ENCODE measurements around the gene CRACR2B. TPM values are rescaled to one million over a fixed set of nuclear protein-coding genes. Genes with fewer than 3 reads are reported as not detected.

Gene CRACR2B
- total RNA-seq, 1 experiment from 2014 or later: 132 TPM

DNA sequence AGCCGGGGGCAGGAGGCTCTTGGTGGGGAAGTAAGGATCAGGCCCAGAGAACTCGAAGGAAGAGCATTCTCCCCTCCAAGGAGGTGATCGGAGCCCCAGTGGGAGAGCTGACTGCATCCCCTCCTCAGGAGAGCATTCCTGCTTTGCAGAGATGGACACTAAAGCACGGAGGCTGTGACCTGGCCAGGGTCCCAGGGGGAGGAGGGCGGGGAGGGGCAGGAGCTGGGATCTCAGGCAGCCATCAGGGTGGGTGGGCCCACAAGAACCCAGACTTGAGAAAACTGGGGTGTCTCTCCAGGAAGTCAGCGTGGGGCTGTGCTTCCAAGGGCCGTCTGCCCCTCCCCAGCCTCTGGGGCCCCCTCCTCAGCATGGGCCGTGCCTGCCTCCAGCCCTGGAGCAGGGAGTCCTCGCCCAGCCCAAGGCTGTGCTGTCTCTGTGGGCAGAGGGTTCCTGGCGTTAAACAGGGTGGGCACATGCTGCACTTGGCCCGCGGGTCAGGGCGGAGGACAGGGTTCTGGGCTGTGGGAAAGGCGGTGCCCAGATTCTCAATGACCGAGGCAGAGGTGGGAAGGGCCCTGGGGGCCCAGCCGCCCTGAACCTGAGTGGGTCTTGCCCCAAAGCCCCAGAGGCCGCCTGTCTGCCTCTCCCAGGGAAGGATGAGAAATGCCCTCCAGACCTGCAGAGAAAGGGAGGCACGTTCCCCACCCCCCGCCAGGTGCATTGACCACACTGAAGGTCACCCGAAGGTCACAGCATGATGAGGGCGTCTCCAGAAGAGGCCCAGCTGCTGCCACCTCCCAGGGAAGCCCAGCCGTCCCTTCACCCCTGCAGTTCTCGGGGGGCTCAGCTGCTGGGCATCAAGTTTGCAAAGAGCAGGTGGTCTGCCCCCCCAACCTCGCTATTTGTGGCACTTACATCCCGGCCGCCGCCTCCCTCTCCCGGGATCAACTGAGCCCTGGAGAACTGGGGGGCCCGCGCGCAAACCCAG, 38.5 kb upstream of the CRACR2B start:
- no TSS peak for BruUV-seq (replicated peaks)
- no peaks in the 10 kb centered on the region for H3K9me3 ChIP-seq (ENCODE audit: control insufficient read depth, insufficient read depth, low read depth, low read length)
- in situ Hi-C loops (cut with HindIII; ENCODE audit: low pct_unique_long_range_greater_than_20kb, low sequenced_read_pairs) (no loop called here), intact Hi-C loops (cut with micrococcal nuclease; ENCODE audit: unreplicated experiment) (no loop called here)
- peaks cover 43% of the 10 kb centered on the region for H3K4me1 ChIP-seq (ENCODE audit: control insufficient read depth, insufficient read depth, low read length)
- CTCF ChIA-PET: no interaction called here
- ATAC-seq (peak; percentile 1), DNase-seq (ENCODE audit: low read depth, low spot score) (no peak)
- H3K27me3 ChIP-seq (ENCODE audit: control insufficient read depth, insufficient read depth, low read length): no peaks in the 10 kb centered on the region
- TF ChIP-seq, protein P1, sequence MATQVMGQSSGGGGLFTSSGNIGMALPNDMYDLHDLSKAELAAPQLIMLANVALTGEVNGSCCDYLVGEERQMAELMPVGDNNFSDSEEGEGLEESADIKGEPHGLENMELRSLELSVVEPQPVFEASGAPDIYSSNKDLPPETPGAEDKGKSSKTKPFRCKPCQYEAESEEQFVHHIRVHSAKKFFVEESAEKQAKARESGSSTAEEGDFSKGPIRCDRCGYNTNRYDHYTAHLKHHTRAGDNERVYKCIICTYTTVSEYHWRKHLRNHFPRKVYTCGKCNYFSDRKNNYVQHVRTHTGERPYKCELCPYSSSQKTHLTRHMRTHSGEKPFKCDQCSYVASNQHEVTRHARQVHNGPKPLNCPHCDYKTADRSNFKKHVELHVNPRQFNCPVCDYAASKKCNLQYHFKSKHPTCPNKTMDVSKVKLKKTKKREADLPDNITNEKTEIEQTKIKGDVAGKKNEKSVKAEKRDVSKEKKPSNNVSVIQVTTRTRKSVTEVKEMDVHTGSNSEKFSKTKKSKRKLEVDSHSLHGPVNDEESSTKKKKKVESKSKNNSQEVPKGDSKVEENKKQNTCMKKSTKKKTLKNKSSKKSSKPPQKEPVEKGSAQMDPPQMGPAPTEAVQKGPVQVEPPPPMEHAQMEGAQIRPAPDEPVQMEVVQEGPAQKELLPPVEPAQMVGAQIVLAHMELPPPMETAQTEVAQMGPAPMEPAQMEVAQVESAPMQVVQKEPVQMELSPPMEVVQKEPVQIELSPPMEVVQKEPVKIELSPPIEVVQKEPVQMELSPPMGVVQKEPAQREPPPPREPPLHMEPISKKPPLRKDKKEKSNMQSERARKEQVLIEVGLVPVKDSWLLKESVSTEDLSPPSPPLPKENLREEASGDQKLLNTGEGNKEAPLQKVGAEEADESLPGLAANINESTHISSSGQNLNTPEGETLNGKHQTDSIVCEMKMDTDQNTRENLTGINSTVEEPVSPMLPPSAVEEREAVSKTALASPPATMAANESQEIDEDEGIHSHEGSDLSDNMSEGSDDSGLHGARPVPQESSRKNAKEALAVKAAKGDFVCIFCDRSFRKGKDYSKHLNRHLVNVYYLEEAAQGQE (IDR thresholded peaks at IDR 0.05; ENCODE audit: insufficient read depth in 1 of 2, low read depth in 2 of 2, low read length in 1 of 2): no peak
- TF ChIP-seq TCF7L2 (IDR thresholded peaks at IDR 0.05; ENCODE audit: low read depth, low read length) (no peak), SIN3A (IDR thresholded peaks at IDR 0.05; ENCODE audit: borderline replicate concordance, insufficient read depth, low read depth, low read length) (no peak), POLR2AphosphoS5 (IDR thresholded peaks at IDR 0.05; ENCODE audit: low read depth, low read length) (peak; percentile 43; the same call in 1 of the 2 replicates)
- TF ChIP-seq, protein P2, sequence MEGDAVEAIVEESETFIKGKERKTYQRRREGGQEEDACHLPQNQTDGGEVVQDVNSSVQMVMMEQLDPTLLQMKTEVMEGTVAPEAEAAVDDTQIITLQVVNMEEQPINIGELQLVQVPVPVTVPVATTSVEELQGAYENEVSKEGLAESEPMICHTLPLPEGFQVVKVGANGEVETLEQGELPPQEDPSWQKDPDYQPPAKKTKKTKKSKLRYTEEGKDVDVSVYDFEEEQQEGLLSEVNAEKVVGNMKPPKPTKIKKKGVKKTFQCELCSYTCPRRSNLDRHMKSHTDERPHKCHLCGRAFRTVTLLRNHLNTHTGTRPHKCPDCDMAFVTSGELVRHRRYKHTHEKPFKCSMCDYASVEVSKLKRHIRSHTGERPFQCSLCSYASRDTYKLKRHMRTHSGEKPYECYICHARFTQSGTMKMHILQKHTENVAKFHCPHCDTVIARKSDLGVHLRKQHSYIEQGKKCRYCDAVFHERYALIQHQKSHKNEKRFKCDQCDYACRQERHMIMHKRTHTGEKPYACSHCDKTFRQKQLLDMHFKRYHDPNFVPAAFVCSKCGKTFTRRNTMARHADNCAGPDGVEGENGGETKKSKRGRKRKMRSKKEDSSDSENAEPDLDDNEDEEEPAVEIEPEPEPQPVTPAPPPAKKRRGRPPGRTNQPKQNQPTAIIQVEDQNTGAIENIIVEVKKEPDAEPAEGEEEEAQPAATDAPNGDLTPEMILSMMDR (IDR thresholded peaks at IDR 0.05): no peak
- peak overlapping the region; percentile 32 for H3K27ac ChIP-seq (ENCODE audit: low read length)
- no peaks in the 10 kb centered on the region; the same call in none of the 2 replicates for H3K36me3 ChIP-seq (ENCODE audit: control insufficient read depth, insufficient read depth, low read length)
- POLR2A ChIA-PET: interaction anchor here (0.7 to 0.8 kb wide), 2 partner anchors 14 to 20 kb away, joined by 3 read pairs; partner anchors contain the start of gene RPLP2
- H3K4me3 ChIP-seq (ENCODE audit: low read depth in 2 of 2, low read length in 2 of 2): peak overlapping the region; percentile 51 to 59

DNA sequence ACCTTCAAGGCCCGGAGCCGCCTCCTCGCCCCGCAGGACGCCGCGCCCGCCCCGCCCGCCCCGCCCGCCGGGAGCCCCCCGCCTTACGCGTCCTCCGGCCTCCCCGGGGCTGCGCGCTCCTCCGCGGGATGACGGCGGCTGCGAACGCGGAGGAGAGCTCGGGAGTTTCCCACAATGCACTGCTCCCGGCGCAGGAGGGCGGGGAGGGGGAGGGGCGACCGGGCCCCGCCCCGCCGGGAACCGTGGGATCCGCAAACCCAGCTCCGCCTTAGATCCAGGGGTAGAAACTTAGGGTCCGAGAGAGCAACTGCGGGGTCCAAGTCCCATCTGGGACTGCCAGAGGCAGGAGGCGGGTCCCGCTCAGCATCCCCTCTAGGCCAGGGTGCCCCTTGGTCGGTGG, 37.8 kb upstream of the CRACR2B start, which contains the start of gene CEND1:
TSS of gene CEND1 (minus strand) at position 148 of the 400 bp plus-strand sequence. CDS start 1,514 bp downstream, outside the sequence.
- no TSS peak for BruUV-seq (replicated peaks)
- Histone ChIP-seq H3K27ac (ENCODE audit: low read length) (peak within 1 kb of the TSS; percentile 86), H3K27me3 (ENCODE audit: control insufficient read depth, insufficient read depth, low read length) (no peaks in the 10 kb centered on the region), H3K4me1 (ENCODE audit: control insufficient read depth, insufficient read depth, low read length) (peaks cover 50% of the 10 kb centered on the region), H3K9me3 (ENCODE audit: control insufficient read depth, insufficient read depth, low read depth, low read length) (no peaks in the 10 kb centered on the region), H3K4me3 (ENCODE audit: low read depth in 2 of 2, low read length in 2 of 2) (peak within 1 kb of the TSS; percentile 51 to 59), H3K36me3 (ENCODE audit: control insufficient read depth, insufficient read depth, low read length) (no peaks in the 10 kb centered on the region; the same call in none of the 2 replicates)
- peak; percentile 36 for ATAC-seq
- in situ Hi-C loops (cut with HindIII; ENCODE audit: low pct_unique_long_range_greater_than_20kb, low sequenced_read_pairs) (no loop called here), intact Hi-C loops (cut with micrococcal nuclease; ENCODE audit: unreplicated experiment) (no loop called here)
- TF ChIP-seq, protein P1 (IDR thresholded peaks at IDR 0.05; ENCODE audit: insufficient read depth in 1 of 2, low read depth in 2 of 2, low read length in 1 of 2): no peak
- TF ChIP-seq, protein P2 (IDR thresholded peaks at IDR 0.05): no peak
- TF ChIP-seq TCF7L2 (IDR thresholded peaks at IDR 0.05; ENCODE audit: low read depth, low read length): no peak
- TF ChIP-seq POLR2AphosphoS5 (IDR thresholded peaks at IDR 0.05; ENCODE audit: low read depth, low read length): peak; percentile 0; the same call in 1 of the 2 replicates
- no peak for TF ChIP-seq SIN3A (IDR thresholded peaks at IDR 0.05; ENCODE audit: borderline replicate concordance, insufficient read depth, low read depth, low read length)
- ChIA-PET CTCF (no interaction called here), POLR2A (interaction anchor here (0.6 to 0.7 kb wide), 4 partner anchors 9 to 33 kb away, joined by 3 to 13 read pairs (median 5); no protein-coding TSS in a partner anchor)
- DNase-seq (ENCODE audit: low read depth, low spot score): no peak

Data from Panc1 (cell line).